NCI-H2227 (cell line): ENCODE measurements around the gene TGFBI.

ENCODE experiments used
- DNase-seq: peaks from one replicate; lab custom pipeline; 2025; ENCODE audit not compliant: unreplicated experiment; lab: John Stamatoyannopoulos, UW

The TGFBI gene

DNA sequence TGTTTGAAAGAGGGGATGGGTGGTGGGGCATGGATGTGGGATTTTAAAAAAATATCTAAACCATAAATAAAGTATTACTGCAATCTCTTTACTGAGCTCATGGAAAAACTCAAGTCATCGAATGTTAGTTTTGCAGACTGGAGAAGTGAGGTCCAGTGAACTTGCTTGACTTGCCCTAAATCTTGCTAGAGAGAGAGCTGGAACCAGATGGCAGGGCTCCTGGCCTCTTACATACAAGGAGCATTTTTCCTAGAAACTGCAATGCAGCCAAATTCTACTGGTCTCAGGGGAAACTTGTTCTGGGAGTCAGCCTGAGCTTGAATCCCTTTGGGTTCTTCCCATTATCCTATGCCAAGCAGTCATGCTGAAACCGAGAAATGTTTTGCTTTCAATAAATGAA is 2.9 kb upstream of the TGFBI start:
- DNase-seq = no peak

DNA sequence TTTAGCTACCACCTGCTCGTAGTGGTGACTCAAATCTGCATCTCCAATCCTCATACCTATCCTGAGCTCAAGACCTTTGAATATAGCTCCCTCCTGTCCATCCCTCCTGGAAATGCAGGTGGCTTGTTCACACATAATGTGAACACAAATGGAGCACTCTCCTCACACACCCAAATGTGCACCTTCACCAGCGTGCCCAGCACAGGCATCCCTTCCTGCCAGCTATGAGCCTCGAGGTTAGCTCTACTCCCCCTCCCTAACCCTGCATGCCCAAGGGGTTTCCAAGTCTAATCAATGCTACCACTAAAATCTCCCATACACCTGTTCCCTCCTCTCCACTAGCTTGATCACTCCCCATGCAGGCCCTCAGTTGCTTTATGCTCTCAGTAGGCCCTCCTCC is 2.2 kb upstream of the TGFBI start:
- no peak for DNase-seq

DNA sequence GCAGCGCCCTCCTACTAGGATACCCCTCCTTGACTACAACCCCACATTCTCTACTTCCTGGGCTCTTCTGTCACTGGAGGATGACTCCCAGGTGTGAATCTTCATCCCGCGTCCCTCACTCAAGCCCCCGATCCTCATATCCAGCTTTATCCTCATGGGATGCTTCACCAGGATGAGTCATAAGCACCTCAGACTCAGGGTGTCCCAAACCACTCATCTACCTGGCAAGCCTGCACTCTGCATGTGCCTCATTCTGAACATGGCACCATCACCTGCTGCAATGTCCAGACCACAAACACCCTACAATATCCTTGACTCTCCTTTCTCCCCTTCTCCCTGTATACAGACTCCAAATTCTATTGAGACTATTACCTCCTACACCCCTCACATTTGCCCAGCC is 1.5 kb upstream of the TGFBI start:
- no peak for DNase-seq

DNA sequence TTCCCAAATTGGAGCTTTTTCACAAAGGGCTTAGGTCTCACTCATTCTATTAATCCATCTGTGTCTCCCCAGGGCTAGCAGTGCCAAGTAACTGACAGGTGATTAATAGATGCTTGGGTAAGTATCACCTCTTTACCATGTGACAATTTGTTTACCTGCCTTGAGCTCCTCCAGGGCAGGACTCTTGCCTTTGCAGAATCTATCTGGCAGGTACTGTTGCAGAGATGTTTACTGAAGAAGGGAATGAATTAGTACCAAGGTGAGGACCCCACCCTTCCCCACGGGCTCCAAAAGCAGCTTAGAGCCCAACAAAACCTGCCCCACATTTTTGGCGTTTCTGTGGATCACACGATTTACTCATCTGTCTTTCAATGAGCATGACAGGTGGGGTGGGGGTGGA is 698 bp upstream of the TGFBI start:
- no peak for DNase-seq

DNA sequence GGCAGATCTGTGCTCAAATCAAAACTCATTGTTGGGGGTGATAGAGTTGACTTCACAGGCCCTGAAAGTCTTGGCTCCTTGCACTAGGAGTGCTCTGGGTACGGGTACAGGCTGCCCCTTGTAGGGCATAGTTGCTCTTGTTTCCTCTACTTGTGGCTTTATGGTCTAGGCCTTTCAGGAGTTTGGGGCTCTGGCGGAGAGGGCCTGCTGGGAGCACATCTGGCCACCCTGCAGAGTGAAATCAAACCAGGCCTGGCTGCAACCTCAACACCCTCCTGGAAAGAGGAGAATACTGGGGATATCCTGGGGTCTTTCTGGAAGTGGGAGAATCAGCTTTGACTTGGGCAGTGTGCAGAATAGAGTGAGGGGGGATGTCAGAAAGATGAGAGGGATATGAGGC is 1.5 kb downstream of the TGFBI start:
- DNase-seq = no peak

DNA sequence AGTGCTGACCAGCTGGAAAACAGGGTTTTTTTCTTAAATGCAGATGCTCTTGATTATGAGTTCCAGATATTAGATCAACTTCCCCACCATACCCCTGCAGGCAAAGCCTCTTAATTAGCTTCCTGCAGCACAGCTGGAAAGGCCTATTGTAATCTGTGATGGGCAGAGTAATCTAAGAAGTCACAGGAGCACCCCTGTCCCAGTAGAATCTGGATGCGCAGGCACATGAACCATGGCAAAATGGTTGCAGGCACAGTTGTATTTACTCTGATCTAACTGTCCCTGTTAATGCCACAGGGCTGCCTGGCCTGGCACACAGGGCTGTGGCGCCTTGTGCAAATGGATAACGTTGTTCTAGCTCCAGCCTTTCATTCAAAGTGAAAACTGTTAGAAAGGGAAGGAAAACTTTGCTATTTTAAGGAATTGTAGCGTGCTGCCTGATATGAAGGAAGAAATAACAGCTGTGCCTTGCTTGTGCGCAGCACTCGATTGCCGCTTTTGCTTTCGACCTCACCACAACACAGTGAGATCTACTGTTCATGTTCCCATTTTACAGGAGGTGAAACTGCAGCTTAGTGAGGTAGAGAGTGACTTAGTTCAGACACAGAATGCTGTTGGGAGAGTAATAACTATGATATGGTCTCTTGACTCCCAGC is 2.3 kb downstream of the TGFBI start:
- DNase-seq = no peak

DNA sequence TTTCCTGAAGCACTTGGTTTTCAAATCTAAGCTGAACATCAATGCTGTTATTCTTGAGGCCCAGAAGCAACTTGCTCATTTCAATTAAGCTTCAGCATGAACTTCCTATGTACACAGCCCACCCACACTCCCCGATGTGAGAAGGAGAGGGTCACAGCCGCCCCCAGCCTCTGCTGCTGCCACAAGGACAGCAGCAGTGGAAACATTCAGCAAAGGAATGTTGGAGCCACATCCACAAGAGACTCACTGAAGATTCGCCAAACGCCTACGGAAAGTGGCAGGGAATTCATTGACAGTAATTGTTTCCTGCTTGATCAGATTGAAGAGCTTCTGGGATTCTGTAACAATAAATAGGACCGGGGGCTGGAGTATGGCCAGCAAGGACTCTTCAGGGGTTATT is 2.9 kb downstream of the TGFBI start:
- no peak for DNase-seq

DNA sequence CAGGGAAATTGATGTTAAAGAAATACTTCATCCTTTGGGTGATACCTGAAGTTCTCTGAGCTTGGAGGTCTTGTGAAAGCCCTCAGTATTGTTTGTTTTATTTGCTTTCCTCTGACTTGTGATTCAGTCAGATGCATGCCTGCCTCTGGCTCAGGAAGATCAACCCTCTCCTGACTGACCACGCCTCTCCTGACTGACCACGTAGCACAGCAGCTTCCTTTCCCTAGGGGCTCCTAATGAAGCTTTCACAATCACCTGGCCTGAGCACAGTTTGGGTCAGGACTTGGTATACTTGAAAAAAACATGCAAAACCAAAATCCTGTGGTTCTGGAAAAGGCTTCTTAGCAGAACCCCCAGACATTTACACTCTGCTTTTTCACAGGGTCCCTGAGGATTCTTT is 3.8 kb downstream of the TGFBI start:
- no peak for DNase-seq

DNA sequence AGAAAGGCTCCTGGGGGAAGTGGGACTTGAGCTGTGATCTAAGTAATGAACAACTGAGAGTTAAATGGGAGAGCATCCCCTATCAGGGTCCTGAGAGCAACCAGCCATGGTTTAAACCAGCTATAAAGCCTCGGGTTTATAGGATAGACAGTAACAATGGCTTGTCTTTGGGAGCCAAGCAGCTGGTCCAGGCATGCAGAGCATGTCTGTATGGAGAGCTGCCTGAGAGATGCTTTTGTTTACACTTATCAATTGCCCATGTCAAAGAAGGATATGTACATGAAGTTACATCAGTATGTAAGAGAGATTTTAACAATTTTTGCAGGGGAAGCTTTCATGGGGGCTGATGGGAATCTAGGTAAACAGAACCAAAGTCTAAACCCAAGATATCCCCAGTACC is 4.4 kb downstream of the TGFBI start:
- DNase-seq = no peak

DNA sequence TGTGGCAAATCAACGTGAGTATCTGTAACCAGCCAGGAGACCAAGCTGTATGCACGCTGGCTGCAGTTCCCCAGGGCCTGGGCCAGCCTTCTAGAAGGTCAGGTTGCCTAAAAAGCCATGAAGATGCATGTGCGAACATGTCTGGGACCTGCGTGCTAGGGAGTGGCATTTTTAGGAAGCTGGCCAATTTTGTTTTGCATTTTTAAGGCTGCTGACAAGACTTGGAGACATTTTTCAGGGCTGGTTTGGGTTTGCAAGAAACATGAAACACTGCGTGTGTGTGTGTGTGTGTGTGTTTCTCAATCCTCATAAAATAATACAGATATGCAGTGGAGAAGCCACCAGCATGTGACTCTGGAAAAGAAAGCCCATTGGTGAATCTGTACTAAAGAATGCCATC is 5.1 kb downstream of the TGFBI start:
- DNase-seq = no peak

DNA sequence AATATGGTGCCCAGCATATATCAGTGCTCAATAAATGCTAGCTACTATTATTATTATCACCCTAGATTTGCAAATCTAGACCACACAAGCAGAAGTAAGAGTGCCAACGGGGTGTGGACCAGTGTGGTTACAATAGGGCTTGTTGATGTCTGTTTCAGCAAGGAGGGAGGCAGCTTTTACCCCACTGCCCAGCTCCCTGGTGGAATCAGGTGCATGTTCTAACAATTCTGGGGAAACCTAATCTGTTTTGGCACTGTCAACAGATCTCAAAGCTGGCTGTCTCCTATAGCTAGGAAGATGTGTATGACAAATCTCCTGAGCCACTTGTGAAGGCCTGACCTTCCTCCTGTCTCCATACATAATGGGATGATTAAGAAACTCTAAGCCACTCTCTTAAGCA is 5.7 kb downstream of the TGFBI start:
- DNase-seq = no peak

DNA sequence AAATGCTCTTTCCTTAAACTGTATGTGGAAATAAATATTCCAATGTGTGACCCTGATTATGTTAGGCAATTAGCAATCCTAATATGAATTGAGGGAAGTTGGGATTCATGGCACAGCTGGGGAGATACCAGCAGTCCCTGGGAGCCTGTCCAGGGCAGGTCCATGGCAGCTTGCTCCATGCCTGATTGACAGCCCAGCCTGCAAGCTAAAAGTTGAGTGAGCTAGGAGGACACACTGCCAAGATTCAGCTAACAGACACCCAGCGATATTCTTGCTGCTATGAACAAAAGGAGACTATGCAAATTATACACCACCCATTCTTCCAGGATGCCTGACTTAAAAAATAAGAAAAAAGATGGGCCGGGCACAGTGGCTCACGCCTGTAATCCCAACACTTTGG is 6.2 kb downstream of the TGFBI start:
- DNase-seq = no peak

DNA sequence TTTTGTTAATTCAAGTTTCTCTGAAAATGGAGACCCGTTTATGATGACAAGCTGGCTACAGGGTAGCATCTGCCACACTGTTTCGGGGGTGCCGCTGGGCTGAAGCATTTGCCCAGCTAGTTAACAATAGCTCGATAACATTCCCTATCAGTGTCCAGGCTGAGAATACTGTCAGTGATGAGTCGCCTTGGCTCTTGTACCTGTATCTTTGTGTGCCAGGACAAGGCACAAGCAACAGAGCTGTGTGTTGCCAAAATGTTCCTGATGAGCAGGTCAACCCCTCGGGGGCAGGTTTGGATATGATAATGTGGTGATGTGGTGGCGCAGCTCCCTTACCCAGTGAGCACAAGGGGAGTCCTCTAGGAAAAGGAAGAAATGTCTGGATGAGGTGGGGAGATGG is 7.0 kb downstream of the TGFBI start:
- DNase-seq = no peak

DNA sequence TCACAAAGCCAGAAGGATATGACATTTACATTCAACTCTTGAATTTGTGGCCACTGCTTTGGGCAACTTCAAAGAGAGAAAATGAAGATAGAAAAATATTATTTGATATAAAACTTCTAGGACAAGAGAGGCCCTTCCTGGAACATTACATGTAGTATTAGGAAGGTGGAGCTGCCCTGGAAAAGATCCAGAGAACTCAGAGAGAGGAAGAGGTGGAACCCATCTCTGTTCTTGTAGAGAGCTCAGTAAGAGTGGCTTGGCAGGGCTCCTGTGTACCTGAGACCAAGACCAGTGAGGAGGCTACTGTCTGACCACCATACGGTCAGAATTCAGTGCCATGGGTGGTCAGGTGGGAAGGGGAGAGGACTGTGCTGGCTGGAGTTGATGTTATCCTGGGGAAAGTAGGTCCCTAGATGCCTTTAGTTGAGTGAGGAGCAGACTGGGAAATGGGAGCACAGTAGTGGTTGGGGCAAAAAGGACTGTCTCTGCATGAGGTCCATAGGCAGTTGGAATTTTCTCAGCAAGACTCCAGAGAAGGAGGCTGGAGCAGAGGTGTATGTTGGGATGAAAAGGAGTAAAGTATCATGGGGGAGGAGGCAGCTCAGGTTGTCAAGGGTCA is 7.6 kb downstream of the TGFBI start:
- no peak for DNase-seq

DNA sequence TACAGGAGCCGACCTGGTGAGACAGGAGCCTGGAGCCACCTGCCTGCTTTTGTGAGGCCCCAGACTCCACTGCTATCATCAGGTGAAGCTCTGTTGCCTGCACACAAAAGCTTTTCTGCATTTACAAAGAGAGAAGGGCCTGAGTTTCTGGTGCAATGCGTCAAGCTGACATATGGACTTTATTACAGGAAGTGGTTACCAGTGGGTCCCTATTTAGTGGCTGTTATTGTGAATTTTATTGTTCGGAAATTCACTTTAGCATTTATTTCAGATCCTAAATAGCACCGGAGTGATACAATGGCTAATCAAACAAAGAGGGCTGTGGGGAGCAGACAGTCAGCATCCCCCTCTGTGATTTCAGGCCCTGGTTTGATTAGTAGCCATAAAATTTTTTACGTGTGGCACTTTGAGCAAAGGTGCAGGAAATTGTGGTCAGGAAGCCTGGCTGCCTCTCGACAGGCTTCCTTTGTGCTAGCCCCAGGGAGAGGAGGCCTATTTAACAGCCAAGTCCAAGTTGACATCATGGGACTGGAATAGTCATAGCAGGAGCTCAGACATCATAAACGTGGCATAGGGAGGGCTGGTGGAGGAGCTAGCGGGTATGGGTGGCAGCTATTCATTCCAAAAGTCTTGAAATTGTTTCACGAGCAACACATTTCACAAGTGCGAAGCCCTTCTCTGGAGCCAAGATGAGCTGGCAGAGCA is 8.4 kb downstream of the TGFBI start:
- DNase-seq = no peak

DNA sequence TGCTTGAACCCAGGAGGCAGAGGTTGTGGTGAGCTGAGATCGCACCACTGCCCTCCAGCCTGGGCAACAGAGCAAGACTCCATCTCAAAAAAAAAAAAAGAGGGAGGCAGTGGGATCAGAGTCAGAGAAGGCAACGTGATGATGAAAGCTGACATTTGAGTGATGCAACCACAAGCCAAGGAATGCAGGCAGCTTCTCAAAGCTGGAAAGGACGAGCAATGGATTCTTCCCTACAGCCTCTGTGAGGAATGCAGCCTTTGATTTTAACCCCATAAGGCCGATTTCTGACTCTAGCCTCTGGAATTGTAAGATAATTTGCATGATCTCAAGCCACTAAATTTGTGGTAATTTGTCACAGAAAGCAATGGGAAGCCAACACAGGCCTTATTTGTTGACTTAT is 9.8 kb downstream of the TGFBI start:
- DNase-seq = no peak

DNA sequence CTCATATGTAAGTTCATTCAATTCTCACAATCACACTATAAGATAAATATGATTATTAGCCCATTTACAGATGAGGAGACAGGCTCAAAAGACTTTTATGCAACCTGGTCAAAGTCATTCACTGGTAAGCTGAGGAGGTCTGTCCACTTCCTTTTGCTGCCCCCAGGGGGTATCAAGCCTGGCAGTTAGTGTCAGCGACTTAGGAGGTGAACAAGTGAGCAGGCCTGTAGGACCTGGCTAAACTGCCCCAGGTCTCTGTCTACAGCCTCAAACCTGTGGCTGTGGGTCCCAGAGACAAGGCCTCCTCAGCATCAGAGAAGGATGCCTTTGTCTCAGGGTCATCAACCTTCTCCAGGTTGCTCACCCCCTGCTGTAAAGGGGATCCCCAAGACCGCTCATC is 10.4 kb downstream of the TGFBI start:
- no peak for DNase-seq

DNA sequence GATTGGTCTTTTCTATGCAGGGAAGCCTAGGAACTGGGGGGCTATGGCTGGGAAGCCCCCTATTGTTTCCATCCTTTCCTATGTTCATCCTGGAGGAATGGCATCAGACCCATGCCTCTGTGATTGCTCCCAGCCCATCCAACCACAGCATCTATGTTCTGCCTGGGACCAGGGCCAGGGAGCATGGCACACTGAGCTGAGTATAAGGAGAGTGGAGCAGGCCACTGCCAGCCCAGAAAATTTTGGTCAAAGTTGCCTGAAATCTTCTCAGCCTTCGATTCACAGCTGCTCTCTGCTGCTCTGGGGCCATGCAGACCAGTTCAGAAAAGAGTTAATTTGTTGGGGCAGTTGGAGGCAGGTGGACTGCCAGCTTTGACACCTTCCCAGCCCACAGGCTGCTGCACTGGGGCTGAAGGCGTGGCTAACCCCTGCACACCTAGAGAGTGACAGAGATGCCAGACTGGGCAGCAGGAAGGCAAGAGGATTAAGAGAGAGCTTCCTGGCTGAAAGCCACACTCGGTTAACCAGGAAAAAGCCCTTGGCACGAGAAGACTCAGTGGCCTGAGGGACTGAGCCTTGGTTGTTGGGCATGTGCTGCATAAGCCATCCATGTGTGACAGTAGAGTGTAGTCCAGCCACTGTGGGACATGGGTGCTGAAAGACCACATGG is 12.1 kb downstream of the TGFBI start:
- no peak for DNase-seq

DNA sequence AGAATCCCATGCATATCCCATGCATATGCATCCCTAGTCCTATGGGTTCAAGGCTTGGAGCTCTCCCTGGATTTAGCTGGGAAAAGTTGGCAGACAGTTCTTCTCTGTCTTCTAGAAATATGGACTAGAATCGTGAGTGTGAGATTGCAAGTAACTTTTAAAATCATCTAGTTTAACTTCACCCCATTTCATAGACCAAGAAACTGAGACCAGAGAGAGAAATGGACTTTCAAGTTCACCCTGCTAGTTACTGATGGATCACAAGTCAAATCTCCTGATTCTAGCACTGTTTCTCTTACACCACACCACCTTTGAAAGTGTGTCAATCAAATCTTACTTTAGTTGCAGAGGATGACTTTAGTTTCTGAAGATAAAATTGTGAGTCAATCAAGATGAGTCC is 13.4 kb downstream of the TGFBI start:
- DNase-seq = no peak

DNA sequence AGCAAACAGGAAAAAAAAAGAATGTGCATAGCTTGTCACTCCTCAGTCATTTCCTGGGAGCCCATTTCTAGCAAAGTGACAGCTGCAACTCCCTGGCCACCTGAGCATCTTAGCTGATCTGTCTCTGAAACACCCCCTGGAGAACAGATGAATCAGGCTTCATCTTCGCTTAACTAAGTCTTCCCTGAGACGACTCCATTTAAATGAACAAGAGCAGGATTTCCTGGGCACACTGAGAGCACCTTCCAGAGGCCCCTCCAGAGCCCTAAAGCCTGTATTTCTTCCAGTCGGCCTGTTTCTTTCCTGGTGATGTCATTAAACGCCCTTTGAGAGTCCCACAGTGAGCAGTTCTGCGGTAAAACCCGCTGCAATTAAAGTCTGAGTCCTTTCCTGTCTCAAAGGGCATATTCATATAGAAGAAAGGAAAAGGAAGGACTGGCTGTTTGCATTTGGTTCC is 13.9 kb downstream of the TGFBI start:
- DNase-seq = peak; percentile 11

DNA sequence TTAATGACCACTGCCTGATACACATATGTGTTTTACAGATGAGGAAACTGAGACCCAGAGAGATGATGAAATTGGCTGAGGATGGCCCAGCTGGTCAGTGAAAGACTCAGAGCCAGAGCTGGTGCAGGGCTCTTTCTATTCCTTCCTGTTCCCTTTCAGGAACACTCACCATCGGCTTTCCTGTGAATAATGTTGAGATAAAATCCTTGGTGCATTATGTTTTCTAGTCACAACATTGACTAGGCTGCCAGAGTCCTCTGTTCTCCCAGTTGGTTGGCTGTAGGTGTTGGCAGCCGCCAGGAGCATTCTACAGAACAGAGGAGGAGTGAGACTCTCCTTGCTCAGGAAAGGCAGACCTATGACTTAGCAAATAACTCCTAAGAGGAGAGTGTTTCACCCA is 14.8 kb downstream of the TGFBI start:
- no peak for DNase-seq

DNA sequence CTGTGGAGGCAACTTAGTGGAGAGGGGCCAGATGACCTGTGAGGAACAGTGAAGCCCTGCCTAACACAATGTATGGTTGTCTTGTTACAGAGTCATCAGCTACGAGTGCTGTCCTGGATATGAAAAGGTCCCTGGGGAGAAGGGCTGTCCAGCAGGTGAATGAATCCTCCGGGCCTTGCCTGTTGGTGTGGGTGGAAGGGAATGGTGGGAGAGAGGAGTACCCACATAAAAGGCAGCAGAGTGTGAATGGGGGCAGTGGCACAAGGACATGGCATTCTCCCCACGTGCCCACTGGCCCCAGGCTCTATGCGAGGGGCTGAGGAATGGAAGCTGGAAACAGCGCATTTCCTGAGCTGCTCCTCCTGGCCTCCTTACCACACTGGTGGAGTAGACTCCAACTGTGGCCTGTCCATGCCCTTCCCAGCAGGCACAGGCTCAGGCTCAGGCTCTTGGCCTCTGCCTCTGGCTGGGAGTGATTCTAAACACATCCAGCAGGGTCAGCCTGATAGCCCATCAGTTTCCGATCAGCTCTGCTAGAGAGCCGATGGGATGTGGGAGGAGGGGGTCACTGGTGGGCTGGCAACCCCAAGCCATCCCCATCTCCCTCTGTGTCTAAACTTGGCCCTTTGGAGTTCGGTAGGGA is 15.3 kb downstream of the TGFBI start:
- no peak for DNase-seq
